GM06990 (cell line): ENCODE measurements around the gene ZBTB7C.

Experiments used
- DNase-seq: peaks from one replicate; pipeline ENCODE4 v3.0.0-alpha.2; 2011; ENCODE audit not compliant: insufficient read length; ENCODE audit errors: extremely low read depth
- H3K27me3 ChIP-seq: replicated peaks from 2 replicates; pipeline ENCODE4 v1.6.0; 2011; ENCODE audit warnings: low read length; ENCODE audit not compliant: control insufficient read depth, insufficient read depth
- H3K36me3 ChIP-seq: 2 replicates; pipeline ENCODE4 v1.5.1; 2011; ENCODE audit warnings: low read length; ENCODE audit not compliant: control insufficient read depth, insufficient read depth
- H3K4me3 ChIP-seq: replicated peaks from 2 replicates; pipeline ENCODE4 v1.5.1; 2011; ENCODE audit warnings: low read depth, mild to moderate bottlenecking, control low read depth, low read length
- TF ChIP-seq, protein P1 (sequence below): IDR thresholded peaks from 2 replicates; pipeline ENCODE4 v1.5.1; 2011; ENCODE audit warnings: low read length, control low read depth, mild to moderate bottlenecking, inconsistent platforms; ENCODE audit not compliant: insufficient read depth, poor library complexity, severe bottlenecking

Gene ZBTB7C

DNA sequence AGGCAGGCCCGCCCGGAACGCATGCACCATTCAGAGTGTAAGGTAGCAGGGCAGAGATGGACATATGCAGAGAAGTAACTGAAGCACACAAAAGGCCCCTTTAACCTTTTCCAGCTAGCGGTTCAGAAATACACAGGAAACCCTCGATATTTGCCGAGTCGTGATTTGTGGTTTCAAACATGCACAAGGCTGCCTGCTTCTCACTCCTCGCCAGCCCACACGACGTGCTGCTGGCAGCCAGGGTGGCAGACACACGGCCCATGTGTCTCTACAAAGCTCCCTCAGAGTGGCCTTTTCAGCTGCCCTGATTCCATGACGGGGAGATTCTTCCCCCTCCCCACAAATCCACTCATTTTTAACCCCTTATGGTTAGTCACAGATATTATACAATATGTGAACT lies 23.6 kb downstream of the ZBTB7C start:
- H3K4me3 ChIP-seq: no peak overlapping the region
- TF ChIP-seq, protein P1, sequence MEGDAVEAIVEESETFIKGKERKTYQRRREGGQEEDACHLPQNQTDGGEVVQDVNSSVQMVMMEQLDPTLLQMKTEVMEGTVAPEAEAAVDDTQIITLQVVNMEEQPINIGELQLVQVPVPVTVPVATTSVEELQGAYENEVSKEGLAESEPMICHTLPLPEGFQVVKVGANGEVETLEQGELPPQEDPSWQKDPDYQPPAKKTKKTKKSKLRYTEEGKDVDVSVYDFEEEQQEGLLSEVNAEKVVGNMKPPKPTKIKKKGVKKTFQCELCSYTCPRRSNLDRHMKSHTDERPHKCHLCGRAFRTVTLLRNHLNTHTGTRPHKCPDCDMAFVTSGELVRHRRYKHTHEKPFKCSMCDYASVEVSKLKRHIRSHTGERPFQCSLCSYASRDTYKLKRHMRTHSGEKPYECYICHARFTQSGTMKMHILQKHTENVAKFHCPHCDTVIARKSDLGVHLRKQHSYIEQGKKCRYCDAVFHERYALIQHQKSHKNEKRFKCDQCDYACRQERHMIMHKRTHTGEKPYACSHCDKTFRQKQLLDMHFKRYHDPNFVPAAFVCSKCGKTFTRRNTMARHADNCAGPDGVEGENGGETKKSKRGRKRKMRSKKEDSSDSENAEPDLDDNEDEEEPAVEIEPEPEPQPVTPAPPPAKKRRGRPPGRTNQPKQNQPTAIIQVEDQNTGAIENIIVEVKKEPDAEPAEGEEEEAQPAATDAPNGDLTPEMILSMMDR: no peak
- DNase-seq: no peak
- no peaks in the 10 kb centered on the region for H3K36me3 ChIP-seq
- no peaks in the 10 kb centered on the region; the same call in none of the 2 replicates for H3K27me3 ChIP-seq

DNA sequence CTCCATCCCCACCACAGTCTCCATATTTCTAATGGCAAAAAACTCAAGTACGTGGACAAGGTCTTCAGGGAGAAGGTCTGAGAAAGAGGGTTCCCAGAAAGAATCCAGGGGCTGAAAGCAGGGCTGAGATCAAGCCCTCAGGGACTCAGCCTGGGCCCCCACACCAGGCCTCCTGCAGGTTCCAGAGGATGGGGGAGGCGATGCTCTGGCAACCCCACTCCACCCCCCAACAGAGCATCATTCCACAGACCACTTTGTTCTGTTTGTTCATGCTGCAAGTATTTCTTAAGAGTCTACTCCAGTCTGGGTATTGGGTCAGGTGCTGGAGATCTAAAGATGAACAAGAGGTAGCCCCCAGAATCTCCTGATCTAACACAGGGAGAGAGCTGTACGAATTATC lies 32.2 kb downstream of the ZBTB7C start:
- H3K4me3 ChIP-seq: no peak overlapping the region
- H3K36me3 ChIP-seq: no peaks in the 10 kb centered on the region
- no peaks in the 10 kb centered on the region; the same call in 1 of the 2 replicates for H3K27me3 ChIP-seq
- TF ChIP-seq, protein P1: no peak
- no peak for DNase-seq

DNA sequence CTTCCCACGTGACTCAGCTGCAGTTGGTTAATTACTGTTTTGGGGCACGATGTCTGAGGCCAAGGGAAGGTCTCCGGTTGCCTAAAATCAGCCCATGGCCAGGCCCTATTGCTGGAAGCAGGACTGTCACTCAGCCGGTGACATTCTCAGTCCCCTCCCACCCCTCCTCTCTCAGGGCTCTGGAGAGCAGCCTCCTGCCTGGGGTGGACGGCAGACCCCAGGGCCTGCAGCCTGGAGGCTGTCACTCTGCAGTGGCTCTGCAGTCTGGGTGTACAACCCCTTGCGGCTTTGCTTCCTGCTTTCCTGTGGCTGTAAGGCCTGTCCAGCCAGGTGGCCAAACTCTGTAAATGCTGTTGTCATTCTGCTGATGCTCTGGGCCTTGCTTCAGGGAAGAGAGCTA lies 32.8 kb downstream of the ZBTB7C start:
- Histone ChIP-seq H3K36me3 (no peaks in the 10 kb centered on the region), H3K4me3 (no peak overlapping the region), H3K27me3 (no peaks in the 10 kb centered on the region; the same call in 1 of the 2 replicates)
- TF ChIP-seq, protein P1: no peak
- DNase-seq: no peak

DNA sequence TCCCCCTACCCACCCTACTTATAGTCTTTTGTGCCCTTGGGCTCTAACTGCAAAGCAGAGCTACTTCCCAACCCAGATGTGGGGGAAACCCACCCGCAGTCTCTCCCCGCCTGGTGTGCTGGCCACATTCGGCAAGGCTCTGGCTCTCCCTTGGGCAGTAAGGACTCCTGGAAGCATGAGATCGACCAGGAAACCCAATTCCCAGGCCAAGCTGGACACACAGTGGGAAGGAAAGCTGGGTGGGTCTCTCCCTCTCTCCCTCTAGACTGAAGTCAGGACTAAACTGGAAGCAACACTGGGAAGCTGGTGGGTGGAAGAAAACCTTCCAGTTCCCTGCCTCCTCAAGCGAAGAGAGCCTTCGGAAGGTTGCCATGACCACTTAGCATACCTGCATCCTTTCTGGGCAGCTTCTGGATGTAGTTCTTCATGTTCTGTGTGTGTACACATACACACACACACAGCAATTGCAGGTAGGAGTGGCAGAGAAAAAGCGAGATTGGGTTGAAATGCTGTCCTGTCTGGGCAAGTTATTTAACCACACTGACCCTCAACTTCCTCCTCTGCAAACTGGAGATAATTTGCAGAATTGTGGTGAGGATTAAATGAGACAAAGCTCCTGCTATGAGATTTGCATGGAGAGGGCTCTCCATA lies 33.9 kb downstream of the ZBTB7C start:
- no peaks in the 10 kb centered on the region for H3K36me3 ChIP-seq
- DNase-seq: no peak
- no peak overlapping the region for H3K4me3 ChIP-seq
- H3K27me3 ChIP-seq: no peaks in the 10 kb centered on the region; the same call in 1 of the 2 replicates
- TF ChIP-seq, protein P1: no peak

DNA sequence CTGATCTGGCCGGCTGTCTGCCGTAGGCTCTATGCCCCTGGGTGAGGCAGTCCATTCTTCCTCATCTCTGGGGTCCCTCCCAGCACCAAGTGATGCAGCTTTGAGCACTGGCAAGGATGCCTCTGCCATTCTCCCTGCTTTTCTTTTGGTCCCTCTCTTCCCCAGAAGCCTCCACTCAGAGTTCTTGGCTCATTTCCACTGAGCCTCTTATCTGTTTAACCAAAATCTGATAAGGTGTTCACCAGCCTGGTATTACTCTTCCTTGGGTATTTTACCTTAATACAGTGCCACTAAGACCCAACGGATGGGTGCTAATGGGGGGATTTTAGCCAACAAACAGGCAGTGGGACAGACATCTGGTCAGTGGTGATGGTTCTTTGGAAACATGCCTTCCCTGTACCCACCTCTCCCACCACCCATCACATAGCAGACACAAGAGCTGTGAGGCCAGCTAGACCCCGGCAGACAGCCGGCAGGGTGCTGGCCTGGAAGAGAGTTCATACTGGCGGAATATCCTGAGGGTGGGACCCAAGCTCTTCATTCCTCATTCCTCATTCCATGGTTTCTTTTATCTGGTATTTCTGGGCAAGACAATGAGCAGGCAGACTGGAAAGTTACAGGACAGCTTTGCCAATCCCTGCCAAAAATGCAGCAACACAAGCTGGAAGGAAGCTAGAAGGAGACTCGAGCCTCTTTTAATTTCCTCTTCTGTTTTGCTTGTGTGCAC lies 34.6 kb downstream of the ZBTB7C start:
- DNase-seq: no peak
- no peaks in the 10 kb centered on the region for H3K36me3 ChIP-seq
- no peaks in the 10 kb centered on the region; the same call in 1 of the 2 replicates for H3K27me3 ChIP-seq
- TF ChIP-seq, protein P1: no peak
- no peak overlapping the region for H3K4me3 ChIP-seq
